Liver (tissue), 3 donors: ENCODE data around the gene FAM43B.

Source experiments
- CTCF ChIP-seq: fragments of 150-350 bp; IDR thresholded peaks from 2 replicates; pipeline ENCODE4 v1.5.1; 2017; ENCODE audit warnings: improper control_type of control experiment, low read depth, low read length; ENCODE audit not compliant: missing input control
- GABPA ChIP-seq, 2 donors: IDR thresholded peaks in 1 of 2; conservative IDR thresholded peaks in 1 of 2; 2 replicates each; pipeline ENCODE4 v1.6.1; 2016; ENCODE audit warnings: antibody characterized with exemption in 2 of 2, mild to moderate bottlenecking in 1 of 2, moderate library complexity in 1 of 2
- JUND ChIP-seq, 2 donors: IDR thresholded peaks; 2 replicates each; pipeline ENCODE4 v1.6.1; 2016; ENCODE audit warnings: antibody characterized with exemption in 2 of 2
- YY1 ChIP-seq: IDR thresholded peaks from 2 replicates; pipeline ENCODE4 v1.6.1; 2016; ENCODE audit warnings: antibody characterized with exemption, mild to moderate bottlenecking
- donor health status: healthy.
- donor health status: healthy.

- TF ChIP-seq JUND (IDR thresholded peaks at IDR 0.05) (no peak), GABPA (IDR thresholded peaks at IDR 0.05 in 1 of 2, conservative IDR thresholded peaks at IDR 0.05 in 1 of 2) (peak in 1 of 2 donors; percentile 9), YY1 (peak; percentile 56), CTCF (no peak)
These were observed 36.4 kb downstream of the FAM43B start, which contains the start of gene CDA for GRCh38 chr1:20588634-20589225.
